Mesenchymal stem cell (in vitro differentiated cells and primary cell): Measurements from ENCODE around the gene PARD3B.

Experiments used
- DNase-seq: peaks from one replicate; pipeline ENCODE4 v3.0.0-alpha.2; 2013
- H2AFZ ChIP-seq: one replicate; pipeline ENCODE4 v1.6.1; 2013; ENCODE audit warnings: low read depth, mild to moderate bottlenecking, control low read depth, inconsistent platforms, low read length, moderate library complexity
- H2AK5ac ChIP-seq: 2 replicates; pipeline ENCODE4 v1.6.1; 2013; ENCODE audit warnings: low read length, moderate library complexity, mild to moderate bottlenecking, inconsistent platforms; ENCODE audit not compliant: severe bottlenecking
- H2BK120ac ChIP-seq: one replicate; pipeline ENCODE4 v1.6.1; 2013; ENCODE audit warnings: low read depth, mild to moderate bottlenecking, inconsistent platforms, low read length, moderate library complexity
- H2BK12ac ChIP-seq, 2 experiments: one replicate each; pipeline ENCODE4 v1.6.1; 2013; ENCODE audit warnings: inconsistent platforms in 2 of 2, low read length in 2 of 2, mild to moderate bottlenecking in 2 of 2, moderate library complexity in 2 of 2, control low read depth in 1 of 2
- H2BK15ac ChIP-seq: one replicate; pipeline ENCODE4 v1.6.1; 2013; ENCODE audit warnings: mild to moderate bottlenecking, low read depth, inconsistent platforms; ENCODE audit not compliant: poor library complexity, severe bottlenecking
- H2BK5ac ChIP-seq: 2 replicates; pipeline ENCODE4 v1.6.1; 2013; ENCODE audit warnings: low read depth, mild to moderate bottlenecking, low read length, control low read depth, inconsistent platforms; ENCODE audit not compliant: poor library complexity, severe bottlenecking
- H3K14ac ChIP-seq, 2 experiments: one replicate each; pipeline ENCODE4 v1.6.1; 2013; ENCODE audit warnings: inconsistent platforms in 2 of 2, low read length in 2 of 2, control low read depth in 1 of 2, mild to moderate bottlenecking in 1 of 2, moderate library complexity in 1 of 2
- H3K18ac ChIP-seq, 2 experiments: one replicate each; pipeline ENCODE4 v1.6.1; 2013; ENCODE audit warnings: inconsistent platforms in 2 of 2, low read length in 2 of 2, control low read depth in 1 of 2, low read depth in 1 of 2, mild to moderate bottlenecking in 1 of 2
- H3K23ac ChIP-seq, 2 experiments: one replicate each; pipeline ENCODE4 v1.6.1; 2013; ENCODE audit warnings: inconsistent platforms in 2 of 2, low read length in 2 of 2, mild to moderate bottlenecking in 2 of 2, moderate library complexity in 2 of 2, control low read depth in 1 of 2
- H3K27ac ChIP-seq: 2 replicates; pipeline ENCODE4 v1.5.1; 2013; ENCODE audit warnings: mild to moderate bottlenecking, moderate library complexity, low read length, control low read depth, inconsistent platforms; ENCODE audit not compliant: poor library complexity, severe bottlenecking
- H3K27me3 ChIP-seq, 2 experiments: 2 replicates each; pipeline versions ENCODE4 v1.6.1 to v1.7.0; 2013; ENCODE audit warnings: low read length in 2 of 2, mild to moderate bottlenecking in 2 of 2, moderate library complexity in 2 of 2, control low read depth in 1 of 2, inconsistent platforms in 1 of 2; ENCODE audit not compliant: control insufficient read depth in 1 of 2, insufficient read depth in 1 of 2
- H3K36me3 ChIP-seq, 2 experiments: 2 replicates each; pipeline versions ENCODE4 v1.6.1 to v1.7.0; 2013; ENCODE audit warnings: low read length in 2 of 2, control low read depth in 1 of 2, inconsistent platforms in 1 of 2, low read depth in 1 of 2, mild to moderate bottlenecking in 1 of 2; ENCODE audit not compliant: insufficient read depth in 2 of 2, control insufficient read depth in 1 of 2
- H3K4ac ChIP-seq, 2 experiments: one replicate each; pipeline ENCODE4 v1.6.1; 2013; ENCODE audit warnings: inconsistent platforms in 2 of 2, low read length in 2 of 2, mild to moderate bottlenecking in 2 of 2, moderate library complexity in 2 of 2, control low read depth in 1 of 2, low read depth in 1 of 2
- H3K4me1 ChIP-seq: 2 replicates; pipeline ENCODE4 v1.6.1; 2013; ENCODE audit warnings: low read depth, low read length, control low read depth; ENCODE audit not compliant: control insufficient read depth, insufficient read depth
- H3K4me2 ChIP-seq: 2 replicates; pipeline ENCODE4 v1.6.1; 2013; ENCODE audit warnings: low read length, mild to moderate bottlenecking, inconsistent platforms; ENCODE audit not compliant: poor library complexity, severe bottlenecking
- H3K4me3 ChIP-seq, 2 experiments: 2 replicates each; pipeline versions ENCODE4 v1.5.1 to v1.7.0; 2013; ENCODE audit warnings: low read length in 2 of 2, mild to moderate bottlenecking in 2 of 2, control low read depth in 1 of 2, low read depth in 1 of 2; ENCODE audit not compliant: insufficient read depth in 1 of 2
- H3K79me1 ChIP-seq: replicated peaks from 2 replicates; pipeline ENCODE4 v1.6.1; 2013; ENCODE audit warnings: mild to moderate bottlenecking, control low read depth, low read length, inconsistent platforms; ENCODE audit not compliant: poor library complexity, severe bottlenecking
- H3K9ac ChIP-seq: 2 replicates; pipeline ENCODE4 v1.7.0; 2013; ENCODE audit warnings: mild to moderate bottlenecking, low read length, moderate library complexity
- H3K9me3 ChIP-seq: 2 replicates; pipeline ENCODE4 v1.7.0; 2013; ENCODE audit warnings: mild to moderate bottlenecking, low read length; ENCODE audit not compliant: control insufficient read depth
- H4K8ac ChIP-seq: one replicate; pipeline ENCODE4 v1.6.1; 2013; ENCODE audit warnings: inconsistent platforms, mild to moderate bottlenecking, low read length, moderate library complexity
- H4K91ac ChIP-seq: one replicate; pipeline ENCODE4 v1.6.1; 2013; ENCODE audit warnings: mild to moderate bottlenecking, low read length, inconsistent platforms
- WGBS: methylation state at CpG from one replicate; pipeline ENCODE4 v1.1.7; 2013; ENCODE audit warnings: mixed read lengths; 5-methylcytosine and 5-hydroxymethylcytosine counted together

PARD3B gene

GRCh38 chr2:205094031-205094430 lies 548.8 kb downstream of the PARD3B start:
- no peaks in the 10 kb centered on the region for H3K36me3 ChIP-seq
- H2AFZ ChIP-seq, result no peak overlapping the region
- H2BK12ac ChIP-seq, result no peak overlapping the region
- H3K4ac ChIP-seq, result no peak overlapping the region
- no peak overlapping the region for H3K18ac ChIP-seq
- no peak overlapping the region for H3K27ac ChIP-seq
- no peak for DNase-seq
- H2BK15ac ChIP-seq, result no peak overlapping the region
- H2BK5ac ChIP-seq, result no peak overlapping the region
- H3K9ac ChIP-seq, result no peak overlapping the region
- no peak overlapping the region for H4K8ac ChIP-seq
- no peaks in the 10 kb centered on the region for H3K79me1 ChIP-seq
- H4K91ac ChIP-seq, result no peak overlapping the region
- H3K4me2 ChIP-seq, result no peak overlapping the region
- 72% methylated on average over 1 of the region's 3 CpGs for WGBS
- no peak overlapping the region for H3K23ac ChIP-seq
- no peak overlapping the region for H3K14ac ChIP-seq
- H3K27me3 ChIP-seq, result no peaks in the 10 kb centered on the region
- no peak overlapping the region for H2BK120ac ChIP-seq
- H2AK5ac ChIP-seq, result no peak overlapping the region
- no peaks in the 10 kb centered on the region for H3K4me1 ChIP-seq
- H3K4me3 ChIP-seq, result no peak overlapping the region
- no peaks in the 10 kb centered on the region for H3K9me3 ChIP-seq

GRCh38 chr2:205103699-205104098 lies 558.4 kb downstream of the PARD3B start:
- Histone ChIP-seq H2BK5ac (no peak overlapping the region), H3K9me3 (no peaks in the 10 kb centered on the region), H3K23ac (no peak overlapping the region), H3K36me3 (no peaks in the 10 kb centered on the region), H3K4me1 (no peaks in the 10 kb centered on the region), H2BK12ac (no peak overlapping the region), H2BK120ac (no peak overlapping the region), H2AFZ (no peak overlapping the region), H2AK5ac (no peak overlapping the region), H3K79me1 (no peaks in the 10 kb centered on the region), H4K91ac (no peak overlapping the region), H3K27ac (no peak overlapping the region), H2BK15ac (no peak overlapping the region), H4K8ac (no peak overlapping the region), H3K4me3 (no peak overlapping the region), H3K14ac (no peak overlapping the region), H3K9ac (no peak overlapping the region), H3K4ac (no peak overlapping the region), H3K4me2 (no peak overlapping the region), H3K27me3 (no peaks in the 10 kb centered on the region), H3K18ac (no peak overlapping the region)
- WGBS, result 100% methylated on average over 1 of the region's 2 CpGs
- no peak for DNase-seq

- Histone ChIP-seq H3K36me3 (no peaks in the 10 kb centered on the region), H2BK15ac (no peak overlapping the region), H3K27me3 (no peaks in the 10 kb centered on the region), H2BK120ac (no peak overlapping the region), H2AK5ac (no peak overlapping the region), H3K9me3 (no peaks in the 10 kb centered on the region), H3K9ac (no peak overlapping the region), H2BK12ac (no peak overlapping the region), H3K4me2 (no peak overlapping the region), H3K4me1 (no peaks in the 10 kb centered on the region), H3K4me3 (no peak overlapping the region), H3K27ac (no peak overlapping the region), H4K8ac (no peak overlapping the region), H3K14ac (no peak overlapping the region), H3K79me1 (no peaks in the 10 kb centered on the region), H3K23ac (no peak overlapping the region), H2BK5ac (peak overlapping the region; percentile 66), H3K4ac (no peak overlapping the region), H4K91ac (no peak overlapping the region), H2AFZ (no peak overlapping the region), H3K18ac (no peak overlapping the region)
- 66% methylated on average over 2 of the region's 2 CpGs for WGBS
- no peak for DNase-seq
Observed at GRCh38 chr2:205107810-205108209, 562.5 kb downstream of the PARD3B start.

GRCh38 chr2:205115511-205115910 lies 570.2 kb downstream of the PARD3B start:
- H4K8ac ChIP-seq, result no peak overlapping the region
- no peak overlapping the region for H3K4me3 ChIP-seq
- H3K14ac ChIP-seq, result no peak overlapping the region
- H3K9me3 ChIP-seq, result no peaks in the 10 kb centered on the region
- H3K27ac ChIP-seq, result no peak overlapping the region
- H3K4me1 ChIP-seq, result peaks cover 4% of the 10 kb centered on the region
- H3K4ac ChIP-seq, result no peak overlapping the region
- H3K9ac ChIP-seq, result no peak overlapping the region
- H2AFZ ChIP-seq, result no peak overlapping the region
- H2AK5ac ChIP-seq, result no peak overlapping the region
- 97% methylated on average over 1 of the region's 2 CpGs for WGBS
- H4K91ac ChIP-seq, result no peak overlapping the region
- no peaks in the 10 kb centered on the region for H3K79me1 ChIP-seq
- H2BK15ac ChIP-seq, result no peak overlapping the region
- no peaks in the 10 kb centered on the region for H3K27me3 ChIP-seq
- no peak overlapping the region for H2BK5ac ChIP-seq
- DNase-seq, result no peak
- peaks cover 0 to 7% of the 10 kb centered on the region in 2 experiments for H3K36me3 ChIP-seq
- H3K4me2 ChIP-seq, result no peak overlapping the region
- H3K18ac ChIP-seq, result no peak overlapping the region
- H3K23ac ChIP-seq, result no peak overlapping the region
- no peak overlapping the region for H2BK120ac ChIP-seq
- no peak overlapping the region for H2BK12ac ChIP-seq
